Ishikawa (cell line): ENCODE measurements around the gene RPS6KA2.

ENCODE experiments used
- CEBPB ChIP-seq: IDR thresholded peaks from 2 replicates; pipeline ENCODE4 v1.6.1; 2012
- EP300 ChIP-seq: IDR thresholded peaks from 2 replicates; pipeline ENCODE4 v1.6.1; 2012; ENCODE audit warnings: borderline replicate concordance
- FOXM1 ChIP-seq: IDR thresholded peaks from 2 replicates; pipeline ENCODE4 v1.6.1; 2012; ENCODE audit warnings: low read depth, borderline replicate concordance
- MAX ChIP-seq: IDR thresholded peaks from 2 replicates; pipeline ENCODE4 v1.6.1; 2012
- NFIC ChIP-seq: IDR thresholded peaks from 2 replicates; pipeline ENCODE4 v1.6.1; 2012
- RAD21 ChIP-seq: IDR thresholded peaks from 2 replicates; pipeline ENCODE4 v1.6.1; 2012; ENCODE audit warnings: low read depth
- TAF1 ChIP-seq: IDR thresholded peaks from 2 replicates; pipeline ENCODE4 v1.6.1; 2012; ENCODE audit warnings: low read depth, mild to moderate bottlenecking
- TEAD4 ChIP-seq: IDR thresholded peaks from 2 replicates; pipeline ENCODE4 v1.6.1; 2012
- USF1 ChIP-seq: IDR thresholded peaks from 2 replicates; pipeline ENCODE4 v1.6.1; 2012
- YY1 ChIP-seq: IDR thresholded peaks from 2 replicates; pipeline ENCODE4 v1.6.1; 2012; ENCODE audit warnings: low read depth

GRCh38 chr6:166438211-166438861 lies 188.7 kb downstream of the RPS6KA2 start:
- TF ChIP-seq YY1 (no peak), MAX (no peak), TAF1 (no peak), RAD21 (no peak), EP300 (no peak), FOXM1 (no peak), USF1 (no peak), TEAD4 (no peak), NFIC (no peak), CEBPB (no peak)
